Measurements from ENCODE around the gene FOXA3. TPM values are rescaled to one million over a fixed set of nuclear protein-coding genes. Genes with fewer than 3 reads are reported as not detected.

FOXA3 gene
- total and polyA plus RNA-seq, 10 of the 15 experiments (the other 5 are each of a cell fraction or from before 2014, with no cell fraction given), result 0.04 to 0.83 (median 0.11) TPM; not detected in 5

- TF ChIP-seq, protein P1, sequence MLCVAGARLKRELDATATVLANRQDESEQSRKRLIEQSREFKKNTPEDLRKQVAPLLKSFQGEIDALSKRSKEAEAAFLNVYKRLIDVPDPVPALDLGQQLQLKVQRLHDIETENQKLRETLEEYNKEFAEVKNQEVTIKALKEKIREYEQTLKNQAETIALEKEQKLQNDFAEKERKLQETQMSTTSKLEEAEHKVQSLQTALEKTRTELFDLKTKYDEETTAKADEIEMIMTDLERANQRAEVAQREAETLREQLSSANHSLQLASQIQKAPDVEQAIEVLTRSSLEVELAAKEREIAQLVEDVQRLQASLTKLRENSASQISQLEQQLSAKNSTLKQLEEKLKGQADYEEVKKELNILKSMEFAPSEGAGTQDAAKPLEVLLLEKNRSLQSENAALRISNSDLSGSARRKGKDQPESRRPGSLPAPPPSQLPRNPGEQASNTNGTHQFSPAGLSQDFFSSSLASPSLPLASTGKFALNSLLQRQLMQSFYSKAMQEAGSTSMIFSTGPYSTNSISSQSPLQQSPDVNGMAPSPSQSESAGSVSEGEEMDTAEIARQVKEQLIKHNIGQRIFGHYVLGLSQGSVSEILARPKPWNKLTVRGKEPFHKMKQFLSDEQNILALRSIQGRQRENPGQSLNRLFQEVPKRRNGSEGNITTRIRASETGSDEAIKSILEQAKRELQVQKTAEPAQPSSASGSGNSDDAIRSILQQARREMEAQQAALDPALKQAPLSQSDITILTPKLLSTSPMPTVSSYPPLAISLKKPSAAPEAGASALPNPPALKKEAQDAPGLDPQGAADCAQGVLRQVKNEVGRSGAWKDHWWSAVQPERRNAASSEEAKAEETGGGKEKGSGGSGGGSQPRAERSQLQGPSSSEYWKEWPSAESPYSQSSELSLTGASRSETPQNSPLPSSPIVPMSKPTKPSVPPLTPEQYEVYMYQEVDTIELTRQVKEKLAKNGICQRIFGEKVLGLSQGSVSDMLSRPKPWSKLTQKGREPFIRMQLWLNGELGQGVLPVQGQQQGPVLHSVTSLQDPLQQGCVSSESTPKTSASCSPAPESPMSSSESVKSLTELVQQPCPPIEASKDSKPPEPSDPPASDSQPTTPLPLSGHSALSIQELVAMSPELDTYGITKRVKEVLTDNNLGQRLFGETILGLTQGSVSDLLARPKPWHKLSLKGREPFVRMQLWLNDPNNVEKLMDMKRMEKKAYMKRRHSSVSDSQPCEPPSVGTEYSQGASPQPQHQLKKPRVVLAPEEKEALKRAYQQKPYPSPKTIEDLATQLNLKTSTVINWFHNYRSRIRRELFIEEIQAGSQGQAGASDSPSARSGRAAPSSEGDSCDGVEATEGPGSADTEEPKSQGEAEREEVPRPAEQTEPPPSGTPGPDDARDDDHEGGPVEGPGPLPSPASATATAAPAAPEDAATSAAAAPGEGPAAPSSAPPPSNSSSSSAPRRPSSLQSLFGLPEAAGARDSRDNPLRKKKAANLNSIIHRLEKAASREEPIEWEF (IDR thresholded peaks at IDR 0.05; ENCODE audit: insufficient replicate concordance, low read depth, low read length), result no peak
- TF ChIP-seq HSF1 (IDR thresholded peaks at IDR 0.05; ENCODE audit: low read depth, low read length), result no peak
These were observed 3.5 kb upstream of the FOXA3 start (continued) for GRCh38 chr19:45860359-45861259.

All from GM12878 (cell line).